GM13976 (cell line): ENCODE data around the gene SSTR3.
A peak's percentile ranks its signal among the peaks of the same experiment; 100 is the strongest.

Source experiments
- DNase-seq: peaks from one replicate; pipeline ENCODE4 v3.0.0; 2012; ENCODE audit warnings: low spot score
- CTCF ChIP-seq: IDR thresholded peaks from 2 replicates; pipeline ENCODE4 v1.5.1; 2012; ENCODE audit warnings: borderline replicate concordance, mild to moderate bottlenecking; ENCODE audit not compliant: insufficient read depth; ENCODE audit errors: extremely low read depth, missing control alignments, control extremely low read depth
- in situ Hi-C: fragments of 300-500 bp; cut with MboI; formaldehyde crosslinking; loops from one replicate; pipeline ENCODE4 v1.12.0; 2022; ENCODE audit warnings: low sequenced_read_pairs, mixed read lengths, inconsistent platforms; ENCODE audit not compliant: unreplicated experiment

The SSTR3 gene

GRCh38 chr22:37224757-37225420, 12.6 kb upstream of the SSTR3 start:
- no peak for DNase-seq
- in situ Hi-C loops, result no loop called here
- no peak for TF ChIP-seq CTCF

- no peak for TF ChIP-seq CTCF
- in situ Hi-C loops, result no loop called here
- DNase-seq, result peak; percentile 76
These were observed 11.8 kb upstream of the SSTR3 start for GRCh38 chr22:37223965-37224551.

- TF ChIP-seq CTCF, result no peak
- in situ Hi-C loops, result no loop called here
- DNase-seq, result no peak
These were observed 10.2 kb upstream of the SSTR3 start for GRCh38 chr22:37222440-37222971.

- TF ChIP-seq CTCF, result no peak
- in situ Hi-C loops, result no loop called here
- no peak for DNase-seq
These were observed 9.4 kb upstream of the SSTR3 start for GRCh38 chr22:37221424-37222333.

GRCh38 chr22:37220543-37220981, 8.3 kb upstream of the SSTR3 start:
- no peak for TF ChIP-seq CTCF
- no peak for DNase-seq
- in situ Hi-C loops, result no loop called here

- in situ Hi-C loops, result no loop called here
- TF ChIP-seq CTCF, result no peak
- no peak for DNase-seq
These were observed 7.3 kb upstream of the SSTR3 start for GRCh38 chr22:37219533-37219932.
